IPS DF 19.7 (cell line): ENCODE results near the gene INSR.
"Not testable (repeated sequence)": the region's sequence is repeated elsewhere in the genome, so short reads cannot be mapped to it uniquely, and the experiment has no call there.

ENCODE experiments used
- DNase-seq: peaks from one replicate; pipeline ENCODE4 v3.0.0-alpha.2; 2013; ENCODE audit warnings: low read depth, low spot score

Gene INSR

DNA sequence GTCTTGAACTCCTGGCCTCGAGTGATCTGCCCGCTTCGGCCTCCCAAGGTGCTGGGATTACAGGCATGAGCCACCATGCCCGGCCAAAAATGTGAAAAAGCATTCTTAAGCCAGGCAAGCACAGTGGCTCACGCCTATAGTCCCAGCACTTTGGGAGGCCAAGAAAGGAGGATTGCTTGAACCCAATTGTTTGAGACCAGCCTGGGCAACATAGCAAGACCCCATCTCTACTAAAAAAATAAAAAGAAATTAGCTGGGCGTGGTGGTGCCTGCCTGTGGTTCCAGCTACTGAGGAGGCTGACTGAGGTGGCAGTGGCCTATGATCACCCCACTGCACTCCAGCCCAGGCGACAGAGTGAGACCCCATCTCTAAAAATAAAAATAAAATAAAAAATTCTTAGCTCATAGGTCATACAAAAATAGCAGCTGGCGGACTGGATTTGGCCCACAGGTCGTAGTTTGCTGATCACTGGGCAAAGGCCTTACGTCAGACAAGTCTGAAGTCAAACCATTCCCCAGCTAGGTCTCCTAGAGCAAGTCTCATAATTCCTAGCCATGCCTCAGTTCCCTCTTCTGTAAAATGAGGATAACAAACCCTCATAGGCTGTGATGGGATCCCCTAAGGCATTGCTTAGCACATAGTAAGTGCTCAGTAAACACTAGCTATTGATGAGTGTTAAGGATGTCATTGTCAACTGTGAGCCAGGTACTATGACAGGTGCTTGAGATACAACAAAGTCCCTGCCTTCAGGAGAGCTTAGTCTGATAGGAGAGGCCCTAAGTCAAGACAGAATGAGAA, 36.0 kb downstream of the INSR start:
- DNase-seq: no peak

DNA sequence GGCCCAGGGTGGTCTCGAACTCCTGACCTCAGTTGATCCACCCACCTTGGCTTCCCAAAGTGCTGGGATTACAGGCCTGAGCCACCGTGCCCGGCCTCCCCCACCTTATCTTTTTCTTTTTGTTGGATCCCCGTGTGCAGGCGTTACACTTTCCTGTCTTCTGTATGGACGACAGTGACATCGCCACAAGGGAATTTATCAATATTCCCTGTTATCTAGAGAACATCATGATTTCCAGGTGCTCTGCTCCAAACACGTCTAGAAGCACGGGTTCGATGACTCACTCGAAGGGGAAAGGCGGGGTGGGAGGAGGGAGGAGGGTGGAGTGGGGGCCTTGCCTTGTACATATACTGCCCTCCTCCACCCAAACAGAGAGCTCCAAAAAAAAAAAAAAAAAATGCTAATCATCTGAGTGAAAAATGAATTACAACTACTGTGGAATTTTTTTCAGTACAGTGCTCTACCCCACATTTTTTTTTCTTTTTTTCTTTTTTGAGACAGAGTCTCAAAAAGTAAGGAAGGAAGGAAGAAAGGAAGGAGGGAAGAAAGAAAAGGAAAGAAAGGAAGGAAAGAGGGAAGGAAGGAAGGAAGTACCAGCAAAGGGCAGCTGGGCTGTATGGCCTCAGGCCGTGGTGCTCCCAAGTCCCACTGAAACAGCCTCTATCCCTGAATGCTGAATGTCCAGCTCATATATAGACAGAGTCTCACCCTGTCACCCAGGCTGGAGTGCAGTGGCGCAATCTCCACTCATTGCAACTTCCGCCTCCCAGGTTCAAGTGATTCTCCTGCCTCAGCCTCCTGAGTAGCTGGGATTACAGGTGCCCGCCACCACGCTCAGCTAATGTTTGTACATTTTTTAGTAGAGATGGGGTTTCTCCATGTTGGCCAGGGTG, 36.8 kb downstream of the INSR start:
- DNase-seq: no peak

DNA sequence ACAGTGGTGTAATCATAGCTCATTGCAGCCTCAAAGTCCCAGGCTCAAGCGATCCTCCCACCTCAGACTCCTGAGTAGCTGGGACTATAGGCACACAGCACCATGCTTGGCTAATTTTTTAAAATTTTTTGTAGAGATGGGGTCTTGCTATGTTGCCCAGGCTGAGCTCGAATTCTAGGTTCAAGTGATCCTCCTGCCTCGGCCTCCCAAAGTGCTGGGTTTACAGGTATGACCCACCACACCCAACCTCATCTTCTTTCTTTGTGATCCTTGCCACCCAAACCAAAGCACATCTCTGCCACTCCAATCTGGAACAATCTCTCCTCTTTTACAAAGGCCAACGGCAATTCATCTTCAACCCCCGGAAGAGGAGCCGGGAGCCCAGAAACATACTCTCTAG, 38.6 kb downstream of the INSR start:
- DNase-seq: no peak

DNA sequence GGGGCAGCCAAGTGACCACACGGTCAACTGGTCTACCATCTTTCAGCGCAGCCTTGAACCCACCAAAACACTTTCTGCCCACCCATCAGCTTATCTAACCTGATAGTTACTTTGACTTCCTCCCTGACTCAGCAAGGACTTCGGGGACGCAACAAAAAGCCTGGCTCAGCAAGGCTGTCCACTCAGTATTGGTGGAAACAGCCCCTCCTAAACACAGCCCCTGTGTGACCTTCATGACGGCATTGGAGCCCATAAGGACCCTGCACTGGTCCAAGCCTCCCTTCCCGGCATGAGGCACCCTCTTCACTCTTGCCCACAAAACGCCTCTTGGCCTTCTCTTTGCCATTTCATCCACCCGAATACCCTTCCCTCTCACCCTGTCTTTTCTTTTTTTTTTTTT, 39.1 kb downstream of the INSR start:
- no peak for DNase-seq

DNA sequence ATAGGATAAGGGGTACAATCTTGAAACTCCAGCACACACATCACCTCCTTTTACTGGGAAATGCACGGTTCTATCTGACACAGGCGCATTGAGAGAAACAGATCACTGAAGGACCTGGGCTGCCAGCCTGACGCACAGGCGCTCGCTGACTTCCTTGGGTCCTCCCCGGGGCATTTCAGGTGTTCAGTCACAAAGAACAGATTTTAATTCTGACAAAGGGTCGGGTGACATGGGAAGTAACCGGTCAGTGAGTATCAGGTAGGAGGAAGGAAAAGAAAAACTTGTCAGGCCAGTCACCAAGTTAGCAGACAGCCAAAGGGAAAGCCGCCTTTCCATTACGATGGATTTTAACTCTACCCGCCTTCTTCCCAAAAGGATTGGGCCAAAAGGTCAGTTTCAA, 39.6 kb downstream of the INSR start:
- DNase-seq: no peak

DNA sequence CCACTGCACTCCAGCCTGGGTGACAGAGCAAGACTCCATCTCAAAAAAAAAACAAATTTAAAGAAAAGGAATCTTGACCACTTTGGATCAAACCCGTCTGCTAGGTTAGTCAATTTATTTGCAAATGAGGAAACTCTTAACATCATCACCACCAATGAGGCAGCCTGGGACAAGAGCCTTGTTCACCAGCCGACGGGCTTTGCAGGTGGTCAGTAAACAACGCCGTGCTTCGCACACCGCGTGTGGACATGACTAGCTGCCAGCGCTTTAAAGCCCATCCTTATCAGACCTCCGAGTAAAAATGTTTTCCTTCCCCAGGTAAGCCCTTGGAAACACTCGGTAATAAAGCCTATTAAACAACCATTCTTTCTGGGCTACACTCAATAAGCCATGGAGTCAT, 41.9 kb downstream of the INSR start:
- DNase-seq: no peak

DNA sequence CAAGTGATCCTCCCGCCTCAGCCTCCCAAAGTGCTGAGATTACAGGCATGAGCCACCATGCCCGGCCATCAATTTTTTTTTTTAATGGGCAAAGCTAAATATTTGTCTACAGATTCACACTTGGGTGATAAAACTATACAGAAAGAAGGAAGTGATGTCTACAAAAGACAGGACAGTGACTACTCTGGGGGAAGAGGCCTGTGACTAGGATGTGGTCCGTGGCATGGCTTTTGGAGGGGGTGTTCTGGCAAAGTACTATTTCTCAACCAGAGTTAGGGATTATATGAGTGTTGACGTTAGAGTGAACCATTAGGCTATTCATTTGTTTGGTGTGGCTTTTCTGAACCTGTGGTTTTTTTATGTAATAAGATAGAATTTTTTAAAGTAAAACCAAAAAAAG, 42.7 kb downstream of the INSR start:
- no peak for DNase-seq

DNA sequence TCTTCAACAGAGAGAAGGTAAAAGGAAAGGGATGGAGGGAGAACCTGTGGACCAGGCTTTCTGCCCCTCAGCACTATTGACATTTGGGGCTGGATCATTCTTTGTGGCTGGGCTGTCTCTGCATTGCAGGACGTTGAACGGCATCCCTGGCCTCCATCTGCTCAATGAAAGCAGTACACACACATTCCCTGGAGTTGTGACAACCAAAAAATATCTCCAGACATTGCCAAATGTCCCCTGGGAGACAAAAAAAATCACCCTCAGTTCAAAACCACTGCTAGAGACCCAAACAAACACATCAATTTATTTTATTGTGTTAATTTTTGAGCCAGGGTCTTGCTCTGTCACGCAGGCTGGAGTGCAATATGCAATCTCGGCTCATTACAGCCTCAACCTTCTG, 43.3 kb downstream of the INSR start:
- no peak for DNase-seq

DNA sequence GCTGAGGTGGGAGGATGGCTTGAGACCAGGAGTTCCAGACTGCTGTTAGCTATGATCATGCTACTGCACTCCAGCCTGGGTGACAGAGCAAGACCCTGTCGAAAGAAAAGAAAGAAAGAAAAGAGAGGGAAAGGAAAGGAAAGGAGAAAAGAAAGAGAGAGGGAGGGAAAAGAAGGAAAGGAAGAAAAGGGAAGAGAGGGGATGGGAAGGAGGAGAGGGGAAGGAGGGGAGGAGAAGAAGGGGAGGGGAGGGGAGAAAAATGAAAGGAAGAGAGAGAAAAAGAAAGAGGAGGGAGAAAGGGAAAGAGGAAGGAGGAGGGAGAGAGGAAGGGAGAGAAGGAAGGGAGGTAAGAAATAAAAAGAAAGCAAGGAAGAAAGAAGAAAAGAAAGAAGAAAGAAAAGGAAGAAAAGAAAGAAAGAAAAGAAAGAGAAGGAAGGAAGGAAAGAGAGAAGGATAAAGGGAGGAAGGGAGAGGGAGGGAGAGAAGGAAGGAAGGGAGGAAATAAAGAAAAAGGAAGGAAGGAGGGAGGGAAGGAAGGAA, 44.1 kb downstream of the INSR start:
- DNase-seq: no peak

DNA sequence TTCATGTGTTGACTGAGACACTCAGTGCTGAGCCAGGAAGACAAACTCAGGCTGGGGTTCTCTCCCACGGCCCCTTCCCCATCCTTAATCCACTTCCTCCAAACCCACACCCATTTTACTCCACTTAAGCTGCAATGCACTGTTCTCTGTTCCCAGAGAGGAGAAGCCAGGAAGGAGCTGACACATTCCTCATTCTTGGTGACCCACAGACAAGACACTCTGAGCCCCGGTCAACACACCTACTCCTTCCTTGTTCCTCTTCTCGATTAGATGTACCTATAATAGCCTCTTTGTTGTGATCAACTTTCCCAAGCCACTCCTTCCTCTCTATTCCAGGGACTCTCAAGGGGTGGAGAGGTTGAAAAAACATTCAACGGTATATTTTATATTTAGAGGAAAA, 47.1 kb downstream of the INSR start:
- no peak for DNase-seq

DNA sequence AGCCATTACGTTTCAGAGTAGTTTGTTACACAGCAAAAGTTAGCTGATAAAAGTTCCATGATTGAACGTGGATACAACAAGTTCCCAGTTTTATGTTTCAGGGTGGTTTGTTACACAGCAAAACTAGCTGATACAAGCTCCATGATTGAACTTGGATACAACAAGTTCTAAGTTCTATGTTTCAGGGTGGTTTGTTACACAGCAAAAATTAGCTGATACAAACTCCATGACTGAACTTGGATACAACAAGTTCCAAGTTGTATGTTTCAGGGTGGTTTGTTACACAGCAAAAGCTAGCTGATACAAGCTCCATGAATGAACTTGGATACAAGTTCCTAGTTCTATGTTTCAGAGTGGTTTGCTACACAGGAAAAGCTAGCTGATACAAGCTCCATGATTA, 47.6 kb downstream of the INSR start:
- no peak for DNase-seq

DNA sequence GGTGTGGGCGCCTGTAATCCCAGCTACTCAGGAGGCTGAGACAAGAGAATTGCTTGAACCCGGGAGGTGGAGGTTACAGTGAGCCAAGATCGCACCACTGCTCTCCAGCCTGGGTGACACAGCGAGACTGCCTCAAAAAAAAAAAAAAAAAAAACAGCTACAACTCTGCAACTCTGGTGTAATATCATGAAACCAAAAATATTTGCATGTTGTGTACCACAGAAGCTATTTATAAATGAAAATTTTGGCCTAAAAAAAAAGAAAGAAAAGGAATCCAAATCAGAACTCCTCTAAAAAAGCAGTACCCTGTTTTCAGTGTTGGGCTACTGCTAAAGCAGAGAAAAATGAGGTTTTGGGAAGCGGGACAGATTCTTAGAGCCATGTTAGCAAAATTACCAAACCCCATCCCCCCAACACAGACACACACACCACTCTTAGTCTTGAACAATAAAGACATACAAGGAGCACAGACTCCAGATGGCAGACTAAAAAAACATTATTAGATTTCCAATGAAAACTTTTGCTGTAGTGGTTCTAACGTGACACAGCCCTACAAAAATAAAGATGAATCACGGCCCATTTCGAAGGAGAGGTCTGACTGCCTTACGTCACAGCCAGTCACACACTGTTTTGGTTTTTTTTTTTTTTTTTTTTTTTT, 51.5 kb downstream of the INSR start:
- no peak for DNase-seq

DNA sequence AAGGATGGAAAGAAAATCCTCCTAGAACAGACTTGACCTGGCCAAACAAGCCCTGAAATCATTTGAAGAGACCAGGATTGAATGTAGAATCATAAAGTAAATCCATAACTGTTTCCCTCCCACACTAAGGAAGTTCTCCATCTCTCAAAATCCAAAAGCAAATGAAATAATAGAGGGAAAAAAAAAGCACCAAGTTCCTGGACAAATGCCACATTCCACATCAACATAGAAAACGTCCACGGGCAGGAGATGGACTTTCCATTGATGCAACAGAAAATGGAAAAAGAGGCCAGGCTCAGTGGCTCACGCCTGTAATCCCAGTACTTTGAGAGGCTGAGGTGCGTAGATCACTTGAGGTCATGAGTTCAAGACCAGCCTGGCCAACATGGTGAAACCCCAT, 56.2 kb downstream of the INSR start:
- no peak for DNase-seq

DNA sequence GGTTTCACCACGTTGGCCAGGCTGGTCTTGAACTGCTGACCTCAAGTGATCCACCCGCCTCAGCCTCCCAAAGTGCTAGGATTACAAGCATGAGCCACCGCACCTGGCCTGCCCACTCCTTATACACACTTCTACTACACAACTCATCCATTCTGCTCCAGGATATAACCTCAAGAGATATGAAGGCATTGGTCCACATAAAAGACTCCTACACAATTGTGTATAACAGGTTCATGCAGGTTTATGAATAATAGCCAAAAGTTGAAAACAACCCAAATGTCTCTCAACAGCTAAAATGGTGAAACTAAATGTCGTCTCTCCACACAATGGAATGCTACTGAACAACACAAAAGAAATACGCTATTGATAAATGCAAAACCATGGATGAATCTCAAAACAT, 58.1 kb downstream of the INSR start:
- no peak for DNase-seq

DNA sequence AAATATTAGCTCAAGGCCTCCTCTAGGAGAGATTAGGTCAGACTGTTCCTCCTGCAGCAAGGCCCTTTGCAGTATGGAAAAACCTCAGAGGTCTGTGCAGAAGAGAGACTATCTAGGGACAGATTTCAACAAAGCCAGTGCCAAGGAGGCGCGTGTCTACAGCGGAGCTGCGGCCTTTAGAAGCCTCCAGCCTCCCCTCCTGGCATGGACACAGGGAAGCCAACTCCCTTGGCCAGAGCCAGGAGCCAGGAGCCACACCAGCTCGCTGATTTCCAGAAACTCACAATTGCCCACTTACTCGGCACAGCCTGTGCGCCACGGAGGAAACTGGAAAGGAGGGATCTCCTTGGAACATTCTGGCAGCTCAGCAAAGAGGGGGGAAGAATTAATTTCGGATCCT, 63.4 kb downstream of the INSR start:
- DNase-seq: no peak

DNA sequence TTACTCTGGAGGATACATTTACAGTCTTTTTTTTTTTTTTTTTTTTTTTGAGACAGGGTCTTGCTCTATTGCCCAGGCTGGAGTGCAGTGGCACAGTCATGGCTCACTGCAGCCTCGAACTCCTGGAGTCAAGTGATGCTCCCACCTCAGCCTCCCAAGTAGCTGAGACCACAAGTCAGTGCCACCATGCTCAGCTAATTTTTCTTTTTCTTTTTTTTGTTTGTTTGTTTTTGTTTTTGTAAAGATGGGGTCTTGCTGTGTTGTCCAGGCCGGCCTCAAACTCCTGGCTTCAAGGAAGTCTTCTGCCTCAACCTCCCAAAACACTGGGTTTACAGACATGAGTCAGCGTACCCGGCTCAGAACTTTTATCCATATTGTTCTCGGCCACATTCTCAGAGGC, 64.5 kb downstream of the INSR start:
- no peak for DNase-seq

DNA sequence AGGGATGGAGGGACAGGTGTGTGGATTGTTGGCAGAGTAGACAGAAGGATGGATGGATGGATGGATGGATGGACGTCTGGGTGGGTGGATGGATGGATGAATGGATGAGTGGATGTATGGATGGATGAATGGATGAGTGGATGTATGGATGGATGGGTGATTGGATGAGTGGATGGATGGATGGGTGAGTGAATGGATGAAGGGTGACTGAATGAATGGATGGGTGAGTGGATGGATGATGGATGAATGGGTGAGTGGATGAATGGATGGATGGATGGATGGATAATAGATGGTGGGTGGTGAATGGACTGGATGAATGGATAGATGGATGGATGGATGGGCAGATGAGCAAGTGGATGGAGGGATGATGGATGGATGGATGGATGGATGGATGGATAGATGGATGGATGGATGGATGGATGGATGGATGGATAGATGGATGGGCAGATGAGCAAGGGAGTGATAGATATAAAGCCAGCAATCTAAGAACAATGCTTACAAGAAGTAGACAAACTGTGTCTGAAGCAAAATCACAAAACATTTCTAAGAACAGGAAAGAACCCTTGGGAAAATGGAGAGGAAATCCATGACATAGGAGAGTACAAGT, 65.2 kb downstream of the INSR start:
- DNase-seq: no peak

DNA sequence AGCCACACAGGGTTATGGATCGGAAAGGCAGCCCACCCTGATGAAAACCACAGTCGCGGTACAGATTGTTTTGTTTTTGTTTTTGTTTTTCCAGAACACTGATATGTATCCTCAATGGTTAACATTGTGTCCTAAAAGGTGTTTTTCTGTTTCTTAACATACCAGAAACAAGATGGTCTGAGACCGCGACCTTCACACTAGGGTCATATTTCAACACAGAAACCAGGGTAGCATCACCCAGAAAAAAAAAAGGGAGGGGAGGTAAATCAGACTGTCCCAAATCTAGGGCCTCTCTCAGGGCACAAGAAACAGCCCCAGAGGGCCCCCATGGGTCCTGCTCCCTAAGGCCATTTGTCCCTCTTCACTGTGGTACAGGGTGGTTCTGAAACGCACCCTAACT, 66.5 kb downstream of the INSR start:
- DNase-seq: no peak

DNA sequence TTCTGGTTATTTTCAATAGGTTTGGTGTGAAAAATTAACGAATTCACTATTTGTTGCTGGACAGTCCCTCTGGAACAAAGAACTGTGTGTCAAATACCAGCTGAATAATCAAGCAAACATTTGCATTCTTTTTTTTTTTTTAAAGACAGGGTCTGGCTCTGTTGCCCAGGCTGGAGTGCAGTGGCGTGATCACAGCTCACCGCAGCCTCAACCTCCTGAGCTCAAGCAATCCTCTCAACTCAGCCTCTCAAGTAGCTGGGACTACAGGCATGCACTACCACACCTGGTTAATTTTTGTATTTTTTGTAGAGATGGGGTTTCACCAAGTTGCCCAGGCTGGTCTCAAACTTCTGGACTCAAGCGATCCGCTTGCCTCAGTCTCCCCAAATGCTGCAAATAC, 67.1 kb downstream of the INSR start:
- DNase-seq: not testable (repeated sequence)

DNA sequence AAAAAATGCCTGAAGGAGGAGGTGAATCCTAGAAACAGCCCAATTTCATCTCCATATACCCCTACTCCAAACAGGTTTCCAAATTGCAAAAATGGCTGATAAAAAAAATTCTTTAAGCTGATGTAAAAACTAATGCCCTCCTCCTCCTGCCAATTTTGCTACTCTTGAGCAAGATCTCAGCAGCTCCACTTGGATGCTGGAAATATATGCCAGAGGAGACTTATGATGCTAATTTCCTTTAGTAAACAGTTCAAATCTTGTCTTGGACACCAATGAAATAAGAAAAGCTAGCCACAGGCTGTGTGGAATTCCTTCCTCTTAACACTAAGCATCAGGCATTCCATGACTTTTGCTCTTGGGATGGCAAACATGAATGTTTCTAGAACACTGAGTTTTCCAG, 67.5 kb downstream of the INSR start:
- DNase-seq: no peak

DNA sequence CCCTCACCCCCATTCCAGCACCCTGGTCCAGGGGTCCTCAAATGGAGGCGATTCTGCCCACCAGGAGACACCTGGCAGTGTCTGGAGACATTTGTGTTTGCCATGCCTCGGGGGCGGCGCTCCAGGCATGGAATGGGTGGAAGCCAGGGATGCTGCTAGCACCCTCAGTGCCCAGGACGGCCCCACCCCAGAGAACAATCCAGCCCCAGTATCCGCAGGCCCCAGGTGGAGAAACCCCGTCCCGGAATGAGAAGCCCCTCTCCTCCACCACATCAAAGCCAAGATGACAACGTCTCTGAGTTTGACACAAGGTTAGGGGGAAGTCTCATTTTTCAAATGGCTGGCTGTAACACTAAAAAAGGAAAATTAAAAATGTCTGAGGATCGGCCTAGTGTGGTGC, 68.5 kb downstream of the INSR start:
- no peak for DNase-seq

DNA sequence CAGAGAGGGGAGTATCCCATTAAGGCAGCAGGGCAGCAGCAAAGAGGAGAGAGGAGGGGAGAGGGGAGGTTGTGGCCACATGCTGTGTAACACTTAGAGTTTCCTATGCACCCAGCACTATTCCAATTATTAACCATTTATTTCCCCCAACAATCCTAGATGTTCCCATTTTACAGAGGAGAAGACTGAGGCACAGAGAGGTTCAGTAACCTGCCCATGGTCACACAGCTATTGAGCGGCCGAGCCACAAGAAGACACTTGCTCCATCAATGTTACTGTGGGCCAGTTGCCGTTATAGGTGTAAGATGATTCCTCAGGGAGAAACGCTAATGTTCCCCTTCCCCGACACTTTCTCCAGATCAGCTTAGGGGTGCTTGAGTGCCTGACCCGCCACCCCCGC, 69.2 kb downstream of the INSR start:
- no peak for DNase-seq
